Measurements from ENCODE around the gene MIA.
A peak's percentile ranks its signal among the peaks of the same experiment; 100 is the strongest.
"Not testable (repeated sequence)": the region's sequence is repeated elsewhere in the genome, so short reads cannot be mapped to it uniquely, and the experiment has no call there.

The MIA gene

GRCh38 chr19:40777937-40778705, 2.8 kb downstream of the MIA start, which contains the start of gene RAB4B:
Gene RAB4B, plus strand, starts transcription at chr19:40778247. Its CDS starts 129 bp downstream, at chr19:40778376.
- DNase-seq (ENCODE audit: low read depth, low spot score) = peak; percentile 100

GRCh38 chr19:40778706-40779284, 3.5 kb downstream of the MIA start:
- DNase-seq (ENCODE audit: low read depth, low spot score) = no peak

DNA sequence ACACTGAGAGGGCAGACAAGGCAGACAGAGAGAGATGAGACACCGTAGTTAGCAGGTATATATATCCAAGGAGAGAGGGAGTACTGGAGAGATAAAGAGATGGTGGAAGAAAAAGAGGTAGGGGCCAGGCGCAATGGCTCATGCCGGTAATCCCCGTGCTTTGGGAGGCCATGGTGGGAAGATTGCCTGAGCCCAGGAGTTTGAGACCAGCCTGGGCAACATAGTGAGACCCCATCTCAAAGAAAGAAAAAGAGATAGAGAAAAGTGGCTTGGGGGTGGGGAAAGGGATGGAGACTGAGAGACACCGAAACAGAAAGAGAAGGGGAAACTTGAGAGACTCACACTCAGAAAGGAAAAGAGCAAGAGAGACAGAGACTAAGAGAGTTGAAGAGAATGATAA, 5.3 kb downstream of the MIA start:
- DNase-seq (ENCODE audit: low read depth, low spot score) = no peak

GRCh38 chr19:40781140-40781539, 5.8 kb downstream of the MIA start:
- DNase-seq (ENCODE audit: low read depth, low spot score) = no peak

DNA sequence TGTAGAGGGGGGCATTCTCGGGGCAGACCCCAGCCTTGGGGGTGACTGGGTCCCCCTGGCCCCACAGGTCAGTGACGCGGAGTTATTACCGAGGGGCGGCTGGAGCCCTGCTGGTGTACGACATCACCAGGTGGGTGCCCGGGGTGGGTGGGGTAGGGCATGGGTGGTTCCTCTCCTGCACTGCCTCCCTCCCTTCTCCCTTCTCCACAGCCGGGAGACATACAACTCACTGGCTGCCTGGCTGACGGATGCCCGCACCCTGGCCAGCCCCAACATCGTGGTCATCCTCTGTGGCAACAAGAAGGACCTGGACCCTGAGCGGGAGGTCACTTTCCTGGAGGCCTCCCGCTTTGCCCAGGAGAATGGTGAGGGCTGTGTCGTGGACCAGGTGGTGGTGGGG, 8.4 kb downstream of the MIA start:
- no peak for DNase-seq (ENCODE audit: low read depth, low spot score)

GRCh38 chr19:40784146-40784545, 8.8 kb downstream of the MIA start:
- DNase-seq (ENCODE audit: low read depth, low spot score) = not testable (repeated sequence)

DNA sequence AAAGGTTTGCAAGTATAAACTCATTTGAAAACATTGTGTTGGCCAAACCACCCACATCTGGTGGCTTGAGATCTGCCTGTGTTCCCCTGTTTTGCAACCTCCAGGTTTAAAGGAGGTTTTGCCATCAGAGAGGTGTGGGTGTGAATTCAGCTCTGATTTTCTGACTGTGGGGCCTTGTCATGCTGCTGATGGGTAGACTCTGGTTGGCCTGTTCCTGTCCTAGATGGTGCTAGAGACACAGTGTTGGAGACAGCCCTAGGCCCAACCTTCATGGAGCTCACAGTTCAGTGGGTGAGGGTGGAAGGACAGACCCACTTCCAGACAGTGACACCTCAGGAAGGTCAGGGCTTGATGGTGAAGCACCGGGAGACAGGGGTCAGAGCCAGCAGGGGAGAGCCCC, 10.2 kb downstream of the MIA start:
- DNase-seq (ENCODE audit: low read depth, low spot score) = no peak

DNA sequence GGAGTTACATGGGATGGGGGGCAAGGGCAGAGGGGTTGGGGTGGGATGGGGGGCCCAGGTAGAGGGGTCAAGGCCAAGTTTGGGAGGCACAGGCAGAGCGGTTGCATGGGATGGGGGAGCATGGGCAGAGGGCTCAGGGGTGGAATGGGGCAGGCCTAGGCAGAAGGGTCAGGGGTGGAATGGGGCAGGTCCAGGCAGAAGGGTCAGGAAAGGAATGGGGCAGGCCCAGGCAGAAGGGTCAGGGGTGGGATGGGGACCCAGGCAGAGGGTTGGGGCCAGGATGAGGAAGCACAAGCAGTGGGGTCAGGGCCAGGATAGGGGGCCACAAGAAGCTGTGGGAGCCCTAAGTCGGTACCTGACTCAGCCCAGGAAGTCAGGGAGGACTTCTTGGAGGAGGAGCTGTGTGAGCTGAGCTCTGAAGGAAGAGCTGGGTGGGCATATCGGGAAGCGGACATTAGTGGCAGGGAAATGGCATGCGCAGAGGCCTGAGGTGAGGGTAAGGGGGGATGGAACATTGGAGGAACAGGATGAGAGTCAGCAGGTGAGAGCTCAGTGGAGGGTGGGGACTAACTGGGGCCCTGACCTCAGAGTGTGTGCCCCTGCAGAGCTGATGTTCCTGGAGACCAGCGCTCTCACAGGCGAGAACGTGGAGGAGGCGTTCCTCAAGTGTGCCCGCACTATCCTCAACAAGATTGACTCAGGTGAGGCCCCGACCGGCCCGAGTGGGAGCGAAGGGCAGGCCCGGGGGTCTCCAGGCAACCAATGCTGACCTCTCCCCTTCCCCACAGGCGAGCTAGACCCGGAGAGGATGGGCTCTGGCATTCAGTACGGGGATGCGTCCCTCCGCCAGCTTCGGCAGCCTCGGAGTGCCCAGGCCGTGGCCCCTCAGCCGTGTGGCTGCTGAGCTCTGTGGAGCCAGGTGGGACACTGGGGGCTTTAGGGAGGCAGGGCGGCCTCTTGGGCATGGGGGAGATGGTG, 11.0 kb downstream of the MIA start:
- no peak for DNase-seq (ENCODE audit: low read depth, low spot score)

- no peak for DNase-seq (ENCODE audit: low read depth, low spot score)
Measured at GRCh38 chr19:40791349-40791748, 16.0 kb downstream of the MIA start.

GRCh38 chr19:40791996-40792395, 16.7 kb downstream of the MIA start:
- DNase-seq (ENCODE audit: low read depth, low spot score) = no peak

- DNase-seq (ENCODE audit: low read depth, low spot score) = no peak
Measured at GRCh38 chr19:40797166-40797962, 22.0 kb downstream of the MIA start.

GRCh38 chr19:40797963-40798682, 22.8 kb downstream of the MIA start:
- no peak for DNase-seq (ENCODE audit: low read depth, low spot score)

DNA sequence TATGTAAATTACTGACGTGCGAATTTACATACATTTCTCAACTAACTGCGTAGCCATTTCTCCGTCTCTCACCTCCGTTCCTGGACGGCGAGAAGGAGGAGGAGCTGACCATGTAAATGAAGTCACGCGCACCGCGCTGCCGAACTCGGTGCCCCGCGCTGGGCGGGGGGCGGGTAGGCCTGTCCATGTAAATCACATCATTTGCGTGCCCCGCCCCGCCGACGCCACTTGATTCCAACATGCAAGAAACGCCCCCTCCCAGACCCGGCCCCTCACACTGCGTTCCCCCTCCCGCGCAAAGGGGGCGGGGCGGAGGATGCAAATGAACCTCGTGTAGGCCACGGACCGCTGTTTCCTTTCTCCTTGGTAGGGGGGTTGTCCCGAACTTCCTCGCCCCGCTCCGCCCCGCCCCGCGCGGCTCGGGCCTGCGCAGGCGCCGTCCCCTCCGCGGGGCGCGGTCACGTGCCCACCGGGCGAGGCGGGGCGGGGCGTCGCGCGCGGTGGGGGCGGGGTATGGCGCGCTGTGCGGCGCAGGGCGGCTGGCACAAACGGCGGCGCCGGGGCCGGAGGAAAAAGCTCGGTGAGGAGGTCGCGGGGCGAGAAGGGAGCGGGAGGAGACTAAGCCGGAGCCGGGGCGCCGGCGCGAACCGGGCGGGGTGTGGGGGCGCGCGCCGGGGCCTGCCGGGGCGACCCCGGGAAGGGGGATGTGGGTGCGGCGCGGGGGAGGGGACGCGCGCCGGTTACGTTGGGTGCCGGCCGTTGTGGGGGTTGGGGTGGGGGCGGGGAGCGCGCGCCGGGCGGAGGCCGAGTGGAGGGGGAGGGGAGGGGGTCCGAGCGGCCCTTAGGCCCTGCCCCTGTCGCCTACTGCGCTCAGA, 23.6 kb downstream of the MIA start, which contains the start of gene EGLN2:
Gene EGLN2 (plus strand): TSS at position 509 of the 875 bp plus-strand sequence. CDS start 1,382 bp downstream, outside the sequence.
- peak; percentile 100 for DNase-seq (ENCODE audit: low read depth, low spot score)

- no peak for DNase-seq (ENCODE audit: low read depth, low spot score)
Measured at GRCh38 chr19:40799558-40800338, 24.4 kb downstream of the MIA start.

GRCh38 chr19:40800339-40800996, 25.1 kb downstream of the MIA start:
- DNase-seq (ENCODE audit: low read depth, low spot score) = no peak

DNA sequence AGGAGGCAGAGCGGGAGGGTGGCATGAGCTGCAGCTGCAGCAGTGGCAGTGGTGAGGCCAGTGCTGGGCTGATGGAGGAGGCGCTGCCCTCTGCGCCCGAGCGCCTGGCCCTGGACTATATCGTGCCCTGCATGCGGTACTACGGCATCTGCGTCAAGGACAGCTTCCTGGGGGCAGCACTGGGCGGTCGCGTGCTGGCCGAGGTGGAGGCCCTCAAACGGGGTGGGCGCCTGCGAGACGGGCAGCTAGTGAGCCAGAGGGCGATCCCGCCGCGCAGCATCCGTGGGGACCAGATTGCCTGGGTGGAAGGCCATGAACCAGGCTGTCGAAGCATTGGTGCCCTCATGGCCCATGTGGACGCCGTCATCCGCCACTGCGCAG, 25.7 kb downstream of the MIA start:
- no peak for DNase-seq (ENCODE audit: low read depth, low spot score)

DNA sequence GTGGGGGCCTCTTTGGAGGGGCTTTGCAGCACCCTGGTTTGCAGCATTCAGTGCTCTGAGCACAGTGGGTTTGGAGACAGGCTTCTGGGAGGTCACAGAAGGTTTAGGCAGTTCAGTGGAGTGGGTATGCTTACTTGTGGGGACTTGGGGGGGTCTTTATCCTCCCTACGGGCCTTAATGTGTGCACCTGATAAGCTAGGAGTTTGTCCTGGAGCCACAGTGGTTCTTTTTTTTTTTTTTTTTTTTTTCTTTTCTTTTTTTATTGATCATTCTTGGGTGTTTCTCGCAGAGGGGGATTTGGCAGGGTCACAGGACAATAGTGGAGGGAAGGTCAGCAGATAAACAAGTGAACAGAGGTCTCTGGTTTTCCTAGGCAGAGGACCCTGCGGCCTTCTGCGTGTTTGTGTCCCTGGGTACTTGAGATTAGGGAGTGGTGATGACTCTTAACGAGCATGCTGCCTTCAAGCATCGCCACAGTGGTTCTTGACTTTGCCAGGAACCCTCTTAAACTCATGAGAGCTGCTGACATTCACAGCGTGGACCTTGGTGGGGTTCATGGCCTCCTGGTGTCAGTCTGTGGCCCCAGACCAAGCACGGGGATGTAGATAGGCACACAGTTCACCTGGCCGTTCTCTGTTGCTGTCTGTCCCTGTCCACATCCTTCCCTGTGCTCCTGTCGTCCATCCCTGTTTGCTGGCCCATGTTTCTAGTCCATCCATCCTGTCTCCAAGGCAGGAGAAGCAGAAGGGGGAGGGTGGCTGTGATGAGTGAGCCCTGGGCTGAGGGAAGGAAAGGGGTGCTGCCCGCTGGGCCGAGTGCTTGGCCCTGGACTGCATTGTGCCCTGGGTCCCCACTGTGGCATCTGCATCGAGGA, 26.3 kb downstream of the MIA start:
- no peak for DNase-seq (ENCODE audit: low read depth, low spot score)
